ENCODE data around the gene DCAF15.
"Not testable (repeated sequence)": the region's sequence is repeated elsewhere in the genome, so short reads cannot be mapped to it uniquely, and the experiment has no call there.

Gene DCAF15

GRCh38 chr19:13918726-13919411 lies 33.4 kb upstream of the DCAF15 start:
- no peak overlapping the region for H3K4me3 ChIP-seq (ENCODE audit: low read depth, low read length)
- no peak for DNase-seq (ENCODE audit: low read depth)
- TF ChIP-seq MYC (IDR thresholded peaks at IDR 0.05; ENCODE audit: low read depth, low read length), result no peak
- no peak for TF ChIP-seq POLR2A (IDR thresholded peaks at IDR 0.05; ENCODE audit: extremely low read depth, insufficient read length)
- TF ChIP-seq, protein P1, sequence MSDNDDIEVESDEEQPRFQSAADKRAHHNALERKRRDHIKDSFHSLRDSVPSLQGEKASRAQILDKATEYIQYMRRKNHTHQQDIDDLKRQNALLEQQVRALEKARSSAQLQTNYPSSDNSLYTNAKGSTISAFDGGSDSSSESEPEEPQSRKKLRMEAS (IDR thresholded peaks at IDR 0.05; ENCODE audit: low read depth, low read length), result no peak
- TF ChIP-seq, protein P2, sequence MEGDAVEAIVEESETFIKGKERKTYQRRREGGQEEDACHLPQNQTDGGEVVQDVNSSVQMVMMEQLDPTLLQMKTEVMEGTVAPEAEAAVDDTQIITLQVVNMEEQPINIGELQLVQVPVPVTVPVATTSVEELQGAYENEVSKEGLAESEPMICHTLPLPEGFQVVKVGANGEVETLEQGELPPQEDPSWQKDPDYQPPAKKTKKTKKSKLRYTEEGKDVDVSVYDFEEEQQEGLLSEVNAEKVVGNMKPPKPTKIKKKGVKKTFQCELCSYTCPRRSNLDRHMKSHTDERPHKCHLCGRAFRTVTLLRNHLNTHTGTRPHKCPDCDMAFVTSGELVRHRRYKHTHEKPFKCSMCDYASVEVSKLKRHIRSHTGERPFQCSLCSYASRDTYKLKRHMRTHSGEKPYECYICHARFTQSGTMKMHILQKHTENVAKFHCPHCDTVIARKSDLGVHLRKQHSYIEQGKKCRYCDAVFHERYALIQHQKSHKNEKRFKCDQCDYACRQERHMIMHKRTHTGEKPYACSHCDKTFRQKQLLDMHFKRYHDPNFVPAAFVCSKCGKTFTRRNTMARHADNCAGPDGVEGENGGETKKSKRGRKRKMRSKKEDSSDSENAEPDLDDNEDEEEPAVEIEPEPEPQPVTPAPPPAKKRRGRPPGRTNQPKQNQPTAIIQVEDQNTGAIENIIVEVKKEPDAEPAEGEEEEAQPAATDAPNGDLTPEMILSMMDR (IDR thresholded peaks at IDR 0.05; ENCODE audit: low read depth, low read length), result no peak

GRCh38 chr19:13920524-13920923 lies 31.8 kb upstream of the DCAF15 start:
- TF ChIP-seq MYC (IDR thresholded peaks at IDR 0.05; ENCODE audit: low read depth, low read length), result no peak
- TF ChIP-seq POLR2A (IDR thresholded peaks at IDR 0.05; ENCODE audit: extremely low read depth, insufficient read length), result no peak
- TF ChIP-seq, protein P1 (IDR thresholded peaks at IDR 0.05; ENCODE audit: low read depth, low read length), result no peak
- TF ChIP-seq, protein P2 (IDR thresholded peaks at IDR 0.05; ENCODE audit: low read depth, low read length), result no peak
- no peak for DNase-seq (ENCODE audit: low read depth)
- H3K4me3 ChIP-seq (ENCODE audit: low read depth, low read length), result no peak overlapping the region

DNA sequence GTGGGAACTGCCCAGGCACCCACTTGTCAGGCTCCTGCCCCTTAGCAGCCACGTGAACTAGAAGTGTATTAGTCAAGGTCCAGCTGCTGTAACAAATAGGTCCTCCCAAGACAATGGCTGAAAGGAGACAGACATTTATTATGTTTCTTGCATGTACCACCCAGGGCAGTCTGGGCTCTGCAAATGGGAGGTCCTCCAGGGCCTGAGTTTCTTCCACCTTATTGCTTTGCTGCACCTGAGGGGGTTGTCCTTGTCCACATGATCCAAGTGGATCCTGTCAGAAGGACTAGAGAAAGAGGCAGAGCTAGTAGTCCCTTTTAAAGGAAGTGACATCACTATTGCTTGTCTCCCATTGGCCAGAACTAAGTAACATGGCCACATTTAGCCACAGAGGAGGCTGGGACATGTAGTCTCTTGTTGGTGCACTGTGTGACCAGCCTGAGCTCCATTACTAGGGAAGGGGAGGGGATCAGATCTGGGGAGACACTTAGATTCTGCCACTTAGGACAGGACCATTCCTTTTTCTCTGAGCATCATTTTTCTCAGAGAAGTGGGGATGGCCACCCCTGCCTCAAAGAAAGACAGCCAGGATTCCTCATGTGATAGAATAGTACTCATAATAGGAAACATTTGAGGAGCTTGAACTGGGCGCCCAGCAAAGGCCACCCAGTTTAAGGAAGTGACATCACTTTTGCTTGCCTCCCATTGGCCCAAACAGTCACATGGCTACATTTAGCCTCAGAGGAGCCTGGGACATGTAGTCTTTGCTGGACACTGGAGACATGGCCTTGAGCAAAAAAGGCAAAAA lies 31.2 kb upstream of the DCAF15 start:
- H3K4me3 ChIP-seq (ENCODE audit: low read depth, low read length), result no peak overlapping the region
- no peak for TF ChIP-seq POLR2A (IDR thresholded peaks at IDR 0.05; ENCODE audit: extremely low read depth, insufficient read length)
- TF ChIP-seq, protein P1 (IDR thresholded peaks at IDR 0.05; ENCODE audit: low read depth, low read length), result peak; percentile 69; the same call in 1 of the 2 replicates
- DNase-seq (ENCODE audit: low read depth), result peak; percentile 80

DNA sequence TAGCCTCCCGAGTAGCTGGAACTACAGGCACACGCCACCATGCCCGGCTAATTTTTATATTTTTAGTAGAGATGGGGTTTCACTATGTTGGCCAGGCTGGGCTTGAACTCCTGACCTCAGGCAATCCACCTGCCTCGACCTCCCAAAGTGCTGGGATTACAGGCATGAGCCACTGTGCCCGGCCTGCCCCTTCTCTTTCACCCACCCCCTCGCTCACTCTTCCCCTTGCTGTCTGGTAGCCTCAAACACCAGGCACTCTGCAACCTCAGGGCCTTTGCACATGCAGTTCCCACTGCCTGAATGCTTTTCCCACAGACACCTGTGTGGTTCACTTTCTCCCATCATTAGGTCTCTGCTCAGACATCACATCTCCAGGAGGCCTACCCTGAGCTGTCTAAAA lies 30.2 kb upstream of the DCAF15 start:
- H3K4me3 ChIP-seq (ENCODE audit: low read depth, low read length); DNase-seq (ENCODE audit: low read depth): not testable (repeated sequence)

DNA sequence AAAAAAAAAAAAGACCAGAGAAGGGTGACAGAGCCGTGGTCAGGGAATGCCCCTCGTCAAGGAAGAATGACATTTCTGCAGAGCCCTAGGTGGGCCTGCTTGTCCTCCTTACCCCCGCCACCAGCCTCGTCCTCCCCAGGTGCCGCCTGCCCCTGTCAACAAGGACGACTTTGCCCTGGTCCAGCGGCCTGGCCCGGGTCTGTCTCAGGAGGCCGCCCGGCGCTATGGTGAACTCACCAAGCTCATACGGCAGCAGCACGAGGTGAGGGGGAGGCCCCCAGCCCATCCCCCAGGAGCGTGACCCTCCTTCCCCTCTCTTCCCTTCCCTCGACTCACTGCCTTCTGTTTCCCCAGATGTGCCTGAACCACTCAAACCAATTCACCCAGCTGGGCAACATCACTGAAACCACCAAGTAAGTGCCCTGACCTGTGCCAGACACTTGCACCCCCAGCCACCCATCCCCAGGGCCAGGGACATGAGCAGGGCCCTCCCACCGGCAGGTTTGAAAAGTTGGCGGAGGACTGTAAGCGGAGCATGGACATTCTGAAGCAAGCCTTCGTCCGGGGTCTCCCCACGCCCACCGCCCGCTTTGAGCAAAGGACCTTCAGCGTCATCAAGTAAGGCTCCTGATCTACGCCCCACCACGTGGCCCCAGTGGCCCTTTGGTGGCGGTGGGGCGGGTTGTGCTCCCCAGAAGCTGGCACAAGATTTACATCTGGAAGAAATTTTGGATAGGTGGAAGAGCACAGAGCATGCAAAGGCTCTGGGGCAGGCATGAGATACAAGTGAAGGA lies 28.9 kb upstream of the DCAF15 start:
- H3K4me3 ChIP-seq (ENCODE audit: low read depth, low read length), result no peak overlapping the region
- no peak for TF ChIP-seq MYC (IDR thresholded peaks at IDR 0.05; ENCODE audit: low read depth, low read length)
- no peak for DNase-seq (ENCODE audit: low read depth)

DNA sequence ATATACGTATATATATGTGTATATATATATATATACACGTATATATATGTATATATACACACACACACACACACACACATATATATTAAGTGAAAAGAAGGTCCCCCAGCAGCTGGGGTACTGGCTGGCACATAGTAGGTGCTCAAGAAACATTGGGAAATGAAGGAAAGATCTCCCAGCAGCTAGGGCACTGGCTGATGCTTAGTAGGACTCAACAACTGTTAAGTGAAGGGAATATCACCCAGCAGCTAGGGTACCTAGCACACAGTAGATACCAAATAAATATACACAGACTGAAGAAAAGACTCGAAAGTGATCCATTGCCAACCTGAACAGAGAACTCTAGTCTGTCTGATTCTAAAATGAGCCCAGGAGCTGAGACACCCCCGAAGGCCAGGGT lies 26.3 kb upstream of the DCAF15 start:
- no peak for TF ChIP-seq POLR2A (IDR thresholded peaks at IDR 0.05; ENCODE audit: extremely low read depth, insufficient read length)
- TF ChIP-seq, protein P2 (IDR thresholded peaks at IDR 0.05; ENCODE audit: low read depth, low read length), result no peak
- TF ChIP-seq, protein P1 (IDR thresholded peaks at IDR 0.05; ENCODE audit: low read depth, low read length), result no peak
- TF ChIP-seq MYC (IDR thresholded peaks at IDR 0.05; ENCODE audit: low read depth, low read length), result no peak
- no peak overlapping the region for H3K4me3 ChIP-seq (ENCODE audit: low read depth, low read length)
- no peak for DNase-seq (ENCODE audit: low read depth)

GRCh38 chr19:13926715-13927114 lies 25.6 kb upstream of the DCAF15 start:
- H3K4me3 ChIP-seq (ENCODE audit: low read depth, low read length), result no peak overlapping the region
- TF ChIP-seq POLR2A (IDR thresholded peaks at IDR 0.05; ENCODE audit: extremely low read depth, insufficient read length) (no peak), MYC (IDR thresholded peaks at IDR 0.05; ENCODE audit: low read depth, low read length) (no peak)
- TF ChIP-seq, protein P1 (IDR thresholded peaks at IDR 0.05; ENCODE audit: low read depth, low read length), result no peak
- TF ChIP-seq, protein P2 (IDR thresholded peaks at IDR 0.05; ENCODE audit: low read depth, low read length), result no peak
- peak; percentile 42 for DNase-seq (ENCODE audit: low read depth)

Measured in NB4 (cell line).